ENCODE measurements around the gene MISP3.

The MISP3 gene

GRCh38 chr19:14122924-14123323, 50.3 kb downstream of the MISP3 start:
- TF ChIP-seq FOXP2 (optimal IDR thresholded peaks at IDR 0.05; ENCODE audit: borderline replicate concordance, extremely low read depth, extremely low read length, insufficient read depth): no peak
- TF ChIP-seq POLR2AphosphoS5 (IDR thresholded peaks at IDR 0.05; ENCODE audit: low read depth, low read length): no peak
- TF ChIP-seq SIN3A (IDR thresholded peaks at IDR 0.05; ENCODE audit: borderline replicate concordance, insufficient read depth, low read length): no peak
